Left renal cortex interstitium (tissue), 4 donors: ENCODE data around the gene CHST7. TPM values are rescaled to one million over a fixed set of nuclear protein-coding genes. Genes with fewer than 3 reads are reported as not detected.
"Not testable (repeated sequence)": the region's sequence is repeated elsewhere in the genome, so short reads cannot be mapped to it uniquely, and the experiment has no call there.

ENCODE experiments used
- DNase-seq, 4 donors: peaks; one replicate each; pipeline ENCODE4 v3.0.0-alpha.2; 2013; ENCODE audit warnings: low read depth in 4 of 4, low spot score in 2 of 4, missing footprints in 1 of 4
- polyA plus RNA-seq, 4 donors: library from polyadenylated mRNA; unstranded; fragments of 120-200 nt; gene quantifications; one replicate each; pipeline ENCODE4 v1.2.1, GENCODE V29; 2013; ENCODE audit not compliant: insufficient read length in 4 of 4

CHST7 gene
- polyA plus RNA-seq = 1 to 10 TPM; 1.9 to 3.0 (median 2.4) TPM

GRCh38 chrX:46573331-46573891, at the start of gene CHST7:
Gene CHST7 (plus strand): TSS chrX:46573765. CDS start chrX:46573932, 167 bp downstream.
- DNase-seq = no peak

- DNase-seq = not testable (repeated sequence)
These were observed 44.9 kb upstream of the CHST7 start for GRCh38 chrX:46528640-46529039.

- DNase-seq = not testable (repeated sequence)
These were observed 43.7 kb upstream of the CHST7 start for GRCh38 chrX:46529740-46530403.

- not testable (repeated sequence) for DNase-seq
These were observed 43.1 kb upstream of the CHST7 start for GRCh38 chrX:46530404-46530908.

GRCh38 chrX:46531442-46531841, 42.1 kb upstream of the CHST7 start:
- no peak for DNase-seq

- DNase-seq = no peak
These were observed 30.1 kb upstream of the CHST7 start for GRCh38 chrX:46543441-46543840.

GRCh38 chrX:46544527-46544926, 29.0 kb upstream of the CHST7 start:
- not testable (repeated sequence) for DNase-seq

GRCh38 chrX:46545111-46546005, 28.2 kb upstream of the CHST7 start, which contains the start of gene ZNF674:
Gene ZNF674 (minus strand): TSS chrX:46545421. CDS start chrX:46542087, 3,334 bp downstream.
- DNase-seq = peak; percentile 74 to 88 (median 79)

- no peak for DNase-seq
These were observed 25.7 kb upstream of the CHST7 start for GRCh38 chrX:46547857-46548256.

GRCh38 chrX:46549914-46550313, 23.7 kb upstream of the CHST7 start:
- DNase-seq = no peak

- DNase-seq = no peak
These were observed 22.0 kb upstream of the CHST7 start for GRCh38 chrX:46551494-46552128.

GRCh38 chrX:46553935-46554334, 19.6 kb upstream of the CHST7 start:
- no peak for DNase-seq

- DNase-seq = no peak
These were observed 18.6 kb upstream of the CHST7 start for GRCh38 chrX:46554942-46555341.

GRCh38 chrX:46559062-46559461, 14.5 kb upstream of the CHST7 start:
- no peak for DNase-seq

- DNase-seq = no peak
These were observed 11.5 kb upstream of the CHST7 start for GRCh38 chrX:46561824-46562657.

GRCh38 chrX:46567388-46567787, 6.2 kb upstream of the CHST7 start:
- DNase-seq = no peak

GRCh38 chrX:46569621-46570020, 3.9 kb upstream of the CHST7 start:
- no peak for DNase-seq

- DNase-seq = no peak
These were observed 1.9 kb upstream of the CHST7 start for GRCh38 chrX:46571423-46572339.
